Stimulated activated CD4-positive, alpha-beta T cell treated with anti-CD3 and anti-CD28 coated beads, Interleukin-15, amount 100 ng/mL, for 24 hours (primary cell): Measurements from ENCODE around the gene TMEM234.
A peak's percentile ranks its signal among the peaks of the same experiment; 100 is the strongest.

Experiments used
- DNase-seq: peaks from one replicate; pipeline ENCODE4 v3.0.0-alpha.2; 2020

The TMEM234 gene

DNA sequence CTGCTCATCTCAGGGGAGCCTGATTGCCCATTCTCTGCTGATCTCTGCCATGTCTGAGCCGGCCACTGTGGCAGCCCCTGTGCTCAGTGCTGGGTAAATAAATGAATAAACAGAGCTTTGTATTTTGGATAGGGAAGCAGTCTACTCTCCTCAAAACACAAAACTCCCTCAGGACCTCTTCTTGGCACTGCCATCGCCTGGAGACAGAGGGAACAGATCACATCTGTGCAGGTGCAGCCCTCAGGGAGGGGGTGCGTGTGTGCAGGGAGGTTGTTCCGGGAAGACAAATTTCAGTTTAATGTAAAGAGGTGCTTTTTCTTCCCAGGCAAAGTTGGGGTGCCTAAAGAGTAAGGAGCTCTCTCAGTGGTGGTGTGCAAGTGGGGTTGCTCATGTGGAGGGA is 17.2 kb upstream of the TMEM234 start:
- DNase-seq, result no peak

DNA sequence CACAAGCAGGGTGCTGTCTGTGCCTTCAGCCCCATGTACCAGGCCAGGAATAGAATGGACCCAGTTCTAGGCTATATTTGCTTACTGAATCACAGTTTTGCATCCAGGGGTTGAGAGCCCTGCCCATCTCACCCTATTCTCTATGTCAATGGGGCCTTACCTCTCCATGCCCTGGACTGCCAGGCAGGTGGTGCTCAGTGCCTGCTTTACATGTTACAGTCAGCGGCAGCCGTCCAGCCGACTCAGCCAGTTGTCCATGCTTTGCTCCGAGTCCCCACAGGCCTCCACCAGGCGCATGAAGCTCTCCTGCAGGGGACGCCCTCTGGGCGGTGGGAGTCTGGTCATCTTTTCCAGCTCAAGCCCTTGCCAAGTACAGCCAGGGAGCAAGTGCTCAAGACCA is 12.6 kb upstream of the TMEM234 start:
- DNase-seq, result no peak

DNA sequence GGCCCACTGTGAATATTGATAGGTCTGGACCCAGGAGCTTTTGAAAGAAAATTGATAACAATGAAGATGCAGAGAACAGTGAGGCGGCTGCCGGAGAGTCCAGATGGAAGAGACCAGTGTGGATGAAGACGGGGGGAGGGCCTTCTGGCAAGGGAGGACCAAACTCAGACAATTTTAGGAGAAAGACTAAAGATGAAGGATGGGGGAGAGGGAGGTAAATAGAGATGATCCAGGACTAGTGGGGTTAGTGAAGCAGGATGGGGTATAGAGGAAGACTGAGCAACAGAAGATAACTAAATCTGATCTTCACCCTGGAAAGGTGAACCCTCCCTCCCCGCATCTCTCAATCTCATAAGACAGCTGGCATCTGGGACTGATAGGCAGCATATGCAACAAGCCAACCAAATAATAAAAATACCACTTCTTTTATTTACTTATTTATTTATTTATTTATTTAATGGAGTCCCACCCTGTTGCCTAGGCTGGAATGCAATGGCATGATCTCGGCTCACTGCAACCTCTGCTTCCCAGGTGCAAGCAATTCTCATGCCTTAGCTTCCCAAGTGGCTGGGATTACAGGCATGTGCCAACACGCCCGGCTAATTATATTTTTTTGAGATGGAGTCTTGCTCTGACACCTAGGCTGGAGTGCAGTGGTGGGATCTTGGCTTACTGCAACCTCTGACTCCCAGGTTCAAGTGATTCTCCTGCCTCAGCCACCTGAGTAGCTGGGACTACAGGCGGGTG is 10.6 kb upstream of the TMEM234 start:
- no peak for DNase-seq

DNA sequence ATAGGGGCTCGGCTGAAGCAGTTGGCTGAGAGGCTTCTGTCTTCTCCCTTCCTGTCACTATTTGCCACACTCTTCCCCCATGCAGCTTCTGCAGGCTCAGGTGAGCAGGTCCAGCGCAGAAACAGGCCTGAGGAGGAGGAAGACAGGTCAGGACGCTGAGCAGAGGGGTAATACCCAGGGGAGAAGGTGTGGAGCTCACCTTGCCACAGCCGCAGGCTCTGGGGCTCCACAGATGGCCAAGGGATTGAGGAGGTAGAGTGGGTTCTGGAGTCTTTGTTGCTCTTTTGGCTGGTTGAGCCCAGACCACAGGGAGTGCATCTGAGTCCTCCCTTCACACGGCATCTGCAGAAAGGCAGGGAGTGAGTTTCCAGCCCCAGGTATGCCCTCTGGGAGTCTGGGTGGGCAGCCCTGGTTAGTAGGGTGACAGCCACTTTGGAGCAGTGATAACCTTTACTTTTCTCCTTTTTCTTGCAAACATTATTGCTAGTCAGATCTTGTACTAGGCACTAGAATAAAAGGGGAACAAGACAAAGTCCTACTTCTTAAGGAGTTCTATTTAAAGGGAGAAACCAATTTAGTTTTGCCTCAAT is 9.8 kb upstream of the TMEM234 start:
- DNase-seq, result no peak

DNA sequence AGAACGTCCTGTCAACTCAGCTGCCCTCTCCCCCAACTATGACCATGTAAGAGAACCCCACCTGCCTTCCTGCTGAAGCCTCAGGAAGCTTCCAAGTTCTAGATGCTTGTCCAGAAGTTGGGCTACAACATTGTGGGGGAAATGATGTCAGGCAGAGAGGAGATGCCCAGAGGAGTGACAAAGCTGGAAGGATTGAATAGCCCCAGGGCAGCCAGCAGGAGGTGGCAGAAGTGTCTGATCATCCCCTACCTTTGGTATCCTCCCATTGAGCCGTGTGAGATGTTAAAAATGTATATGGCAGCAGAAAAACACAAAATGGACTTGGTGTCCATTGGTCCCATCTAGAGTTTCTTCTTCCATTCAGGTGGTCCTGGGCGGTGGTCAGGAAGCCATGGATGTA is 6.6 kb upstream of the TMEM234 start:
- DNase-seq, result no peak

DNA sequence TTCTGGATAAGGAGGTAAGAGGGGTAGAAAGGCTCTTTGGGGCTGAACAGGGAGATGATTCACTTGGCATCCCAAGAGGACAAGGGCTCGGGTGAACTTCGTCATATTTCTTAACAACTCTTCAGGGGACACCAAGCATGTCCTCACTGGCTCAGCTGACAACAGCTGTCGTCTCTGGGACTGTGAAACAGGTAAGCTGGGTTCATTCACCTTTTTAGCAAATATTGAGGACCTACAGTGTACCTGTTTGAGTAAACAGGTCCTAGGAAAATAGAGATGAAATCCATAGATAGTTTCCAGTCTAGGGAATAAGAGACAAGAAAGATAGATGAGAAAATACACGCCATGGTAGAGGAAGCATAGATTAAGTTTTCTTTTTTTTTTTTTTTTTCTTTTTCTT is 2.1 kb upstream of the TMEM234 start:
- no peak for DNase-seq

DNA sequence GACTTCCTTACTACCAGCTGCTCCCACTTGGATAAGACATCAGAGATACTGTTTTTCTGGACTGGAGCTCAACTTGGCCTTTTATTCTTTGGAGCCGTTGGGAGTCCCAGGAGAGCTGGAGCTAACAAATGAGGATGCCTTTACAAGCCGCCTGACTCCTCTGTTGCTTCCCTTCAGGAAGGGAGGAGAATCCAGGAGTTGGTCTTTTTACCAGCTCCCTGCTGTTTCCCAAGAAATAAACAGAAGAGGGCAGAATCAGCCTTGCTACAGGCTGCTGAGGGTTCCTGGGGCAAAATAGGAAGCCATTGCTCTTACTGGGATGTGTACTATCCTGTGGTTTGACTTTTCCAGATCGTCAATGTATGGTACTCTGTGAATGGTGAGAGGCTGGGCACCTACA is 1.5 kb upstream of the TMEM234 start:
- DNase-seq, result no peak

DNA sequence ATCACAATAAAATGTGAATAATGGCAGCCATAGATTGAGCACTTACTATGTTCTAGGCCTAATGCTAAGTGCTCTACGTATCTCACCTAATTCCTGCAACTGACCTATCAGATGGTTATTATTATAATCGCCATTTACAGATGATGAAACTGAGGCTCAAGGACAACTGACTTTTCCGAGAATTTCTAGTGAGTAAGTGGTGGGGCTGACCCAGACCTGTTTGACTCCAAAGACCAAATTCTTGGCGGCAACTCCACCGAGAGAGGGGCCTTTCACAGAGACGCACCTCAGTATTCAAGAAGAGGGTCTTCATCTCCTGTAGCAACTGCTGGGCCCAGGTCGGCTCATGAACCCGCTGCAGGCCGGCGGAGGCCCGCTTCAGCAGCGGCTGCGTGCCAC is 573 bp downstream of the TMEM234 start:
- no peak for DNase-seq

DNA sequence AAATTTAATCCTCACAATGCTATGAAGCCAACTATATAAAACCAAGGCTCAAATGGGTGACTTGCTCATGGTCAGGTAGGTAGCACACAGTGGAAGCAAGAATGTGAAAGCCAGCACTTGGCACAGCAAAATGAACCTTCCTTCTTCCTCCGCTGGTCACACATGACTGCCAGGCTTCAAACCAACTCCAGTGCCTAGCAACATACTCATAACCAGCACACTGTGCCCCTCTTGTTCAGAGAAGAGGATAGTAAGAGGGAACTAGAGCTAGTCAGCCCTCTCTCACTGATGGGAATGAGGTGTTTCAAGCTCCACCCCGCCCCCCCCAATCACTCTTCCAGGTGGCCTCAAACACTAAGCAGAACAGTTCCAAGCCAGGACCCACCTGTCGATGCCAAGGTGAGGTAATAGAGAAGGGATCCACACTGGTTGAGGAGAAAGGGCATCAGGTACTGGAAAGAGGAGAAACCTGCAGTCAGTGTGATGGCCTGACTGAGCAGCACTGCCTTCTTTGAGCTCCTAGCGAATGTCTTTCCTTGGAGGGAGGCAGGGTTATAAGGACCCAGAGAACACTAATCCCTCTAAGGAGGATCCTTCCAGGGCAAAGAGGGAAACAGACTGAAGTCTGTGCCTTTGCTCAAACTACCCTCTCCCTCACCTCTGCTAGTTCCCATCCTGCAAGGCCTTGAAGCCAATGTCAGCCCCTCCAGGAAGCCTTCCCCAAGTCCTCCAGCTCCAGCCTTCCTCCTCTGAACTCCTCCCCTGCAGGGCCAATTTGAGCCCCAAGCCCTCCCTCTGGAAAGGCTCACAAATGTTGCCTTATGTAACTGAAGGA is 1.2 kb downstream of the TMEM234 start:
- DNase-seq, result no peak

DNA sequence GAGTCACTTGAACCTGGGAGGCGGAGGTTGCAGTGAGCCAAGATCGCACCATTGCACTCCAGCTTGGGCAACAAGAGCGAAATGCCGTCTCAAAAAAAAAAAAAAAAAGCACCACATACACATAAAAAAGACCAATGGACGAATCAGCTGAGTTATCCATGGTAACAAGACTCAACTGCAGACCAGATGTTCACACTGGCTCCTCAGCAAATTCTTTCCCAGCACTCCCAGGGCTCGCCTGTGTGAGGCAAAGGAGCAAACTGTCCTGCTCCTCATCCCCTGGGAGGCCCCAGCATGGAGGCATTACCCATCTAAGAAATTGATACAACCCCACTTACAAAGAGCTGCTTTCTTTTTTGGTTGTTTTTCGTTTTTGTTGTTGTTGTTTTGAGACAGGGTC is 3.1 kb downstream of the TMEM234 start:
- no peak for DNase-seq

DNA sequence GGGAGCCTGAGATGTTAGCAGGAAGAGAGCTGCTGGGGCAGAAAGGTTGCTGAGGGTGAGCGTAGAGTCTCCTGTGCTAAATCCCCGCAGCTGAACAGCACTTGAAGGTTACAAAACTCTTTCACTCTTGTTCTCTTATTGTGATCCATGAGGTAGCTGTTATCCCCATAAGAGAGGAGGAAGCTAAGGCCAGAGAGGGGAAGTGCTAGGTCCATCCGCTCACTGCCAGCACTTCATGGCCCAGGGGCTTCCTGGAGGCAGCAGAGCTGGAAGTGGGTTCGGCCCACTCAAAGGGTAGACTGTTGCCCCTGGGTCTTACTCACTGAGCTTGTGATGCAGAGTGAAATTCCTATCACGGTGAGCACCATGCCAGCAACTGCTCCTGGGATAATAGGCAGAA is 5.6 kb downstream of the TMEM234 start:
- DNase-seq, result no peak

DNA sequence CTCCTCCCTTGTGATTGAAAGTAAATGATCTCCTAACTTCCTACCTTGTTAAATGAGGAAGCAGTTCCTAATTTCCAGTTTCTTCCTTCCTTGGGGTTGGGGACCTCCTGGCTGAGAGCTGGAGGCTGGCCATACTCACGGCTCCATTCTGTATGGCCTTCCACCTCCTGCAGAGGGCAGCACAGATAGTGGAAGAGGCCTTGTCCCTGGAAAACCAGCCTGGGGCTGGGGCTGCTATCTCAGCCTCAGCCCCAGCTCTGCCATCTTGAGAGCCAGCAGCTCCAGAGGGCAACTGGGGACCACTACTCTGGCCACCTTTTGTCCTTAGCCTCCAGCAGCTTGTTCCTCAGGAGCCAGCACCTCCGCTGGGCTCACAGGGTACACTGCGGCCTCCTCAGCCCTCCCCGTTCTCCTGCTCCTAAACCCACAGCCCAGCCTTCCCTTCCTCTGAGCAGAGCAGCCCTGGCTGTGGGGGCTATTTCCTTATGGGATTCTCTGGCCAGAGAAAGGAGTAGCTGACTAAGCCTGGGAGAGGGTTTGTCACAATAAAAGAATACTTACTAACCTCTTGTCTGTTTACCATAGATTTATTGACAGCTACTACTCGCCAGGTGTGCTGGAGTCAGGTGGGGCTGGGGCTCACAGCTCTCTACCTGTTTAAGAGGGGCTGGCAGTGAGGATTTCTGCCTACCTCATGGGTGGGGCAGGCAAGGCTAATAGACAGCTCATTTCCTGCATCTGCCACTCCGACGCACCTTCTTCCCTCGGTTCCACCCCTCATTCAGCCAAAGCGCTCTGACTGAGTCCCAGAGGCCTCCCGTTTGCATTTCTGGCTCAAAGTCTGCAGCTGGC is 6.3 kb downstream of the TMEM234 start:
- peak; percentile 74 for DNase-seq

DNA sequence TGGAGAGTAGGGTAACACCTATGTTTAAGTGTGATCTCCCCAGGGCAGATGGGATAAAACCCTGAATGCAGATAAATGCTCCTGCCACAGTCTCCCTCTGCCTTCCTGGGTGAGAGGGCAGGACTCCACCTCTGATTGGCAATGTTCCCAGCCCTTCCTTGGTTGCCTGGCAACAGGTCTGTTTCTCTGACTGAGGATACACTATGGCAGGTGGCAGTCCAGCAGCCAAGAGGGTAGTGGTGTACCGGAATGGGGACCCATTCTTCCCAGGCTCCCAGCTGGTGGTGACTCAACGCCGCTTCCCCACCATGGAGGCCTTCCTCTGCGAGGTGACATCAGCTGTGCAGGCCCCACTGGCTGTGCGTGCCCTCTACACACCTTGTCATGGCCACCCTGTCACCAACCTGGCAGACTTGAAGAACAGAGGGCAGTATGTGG is 13.2 kb downstream of the TMEM234 start, which contains the start of gene DCDC2B:
DCDC2B (plus strand) TSS at position 199 of the 438 bp plus-strand sequence; CDS start at position 204, 5 bp downstream.
- DNase-seq, result no peak

DNA sequence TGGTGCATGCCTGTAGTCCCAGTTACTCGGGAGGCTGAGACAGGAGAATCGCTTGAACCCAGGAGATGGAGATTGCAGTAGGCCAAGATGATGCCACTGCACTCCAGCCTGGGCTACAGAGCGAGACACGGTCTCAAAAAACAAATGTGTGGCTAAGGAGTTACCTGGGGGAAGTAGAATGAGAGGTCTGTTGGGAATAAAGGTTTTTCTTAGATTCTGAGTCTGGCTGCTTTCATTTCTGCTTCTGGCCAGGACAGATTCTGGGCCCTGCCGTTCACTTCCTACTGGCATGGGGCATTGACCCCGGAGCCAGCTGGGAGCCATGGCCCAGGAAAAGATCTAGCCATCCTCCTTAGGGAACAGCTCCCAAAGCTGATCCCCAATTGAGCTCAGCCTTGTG is 13.7 kb downstream of the TMEM234 start:
- no peak for DNase-seq

DNA sequence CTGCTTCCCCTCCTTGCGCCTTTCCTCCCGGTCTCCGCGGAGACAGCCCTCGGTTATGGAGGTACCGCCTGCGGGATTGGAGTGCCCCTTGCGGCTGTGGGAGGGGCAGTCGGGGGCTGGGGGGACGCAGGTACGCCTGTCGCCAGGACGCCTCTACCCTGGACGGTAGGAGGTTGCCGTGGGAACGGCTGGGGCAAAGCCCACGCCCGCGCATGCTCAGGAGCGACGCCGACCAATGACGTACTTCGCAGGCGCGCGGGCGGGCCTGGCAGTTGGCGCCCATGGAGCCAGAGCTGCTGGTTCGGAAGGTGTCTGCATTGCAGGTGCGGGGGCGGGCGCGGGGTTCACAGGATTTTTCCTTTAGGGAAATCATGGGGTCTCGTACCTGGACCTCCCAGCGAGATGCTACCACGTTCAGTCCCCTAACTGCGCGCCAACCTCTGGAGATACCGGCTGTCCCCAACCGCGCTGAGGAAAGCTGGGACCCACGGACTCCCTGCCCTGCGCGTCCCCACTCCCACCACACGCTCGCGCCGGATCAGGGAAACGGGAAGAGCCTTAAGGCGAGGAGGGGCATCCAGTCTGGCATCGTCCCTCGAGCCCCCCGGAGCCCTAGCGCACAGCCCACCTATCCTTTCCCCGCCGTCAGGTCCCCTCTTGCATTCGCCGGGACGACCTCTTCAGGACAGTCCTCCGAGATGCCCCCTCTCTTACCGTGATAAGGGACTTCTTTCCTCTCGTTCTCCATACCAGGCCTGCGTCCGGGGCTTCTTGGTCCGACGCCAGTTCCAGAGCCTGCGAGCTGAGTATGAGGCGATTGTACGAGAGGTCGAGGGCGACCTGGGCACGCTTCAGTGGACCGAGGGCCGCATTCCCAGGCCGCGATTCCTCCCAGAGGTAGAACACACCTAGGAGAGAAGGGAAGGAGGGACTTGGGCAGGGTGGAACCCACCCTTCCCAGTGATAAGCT is 16.5 kb downstream of the TMEM234 start, which contains the start of gene IQCC:
IQCC (plus strand) TSS at position 271 of the 970 bp plus-strand sequence; CDS start at position 282, 11 bp downstream.
- DNase-seq, result peak; percentile 91

DNA sequence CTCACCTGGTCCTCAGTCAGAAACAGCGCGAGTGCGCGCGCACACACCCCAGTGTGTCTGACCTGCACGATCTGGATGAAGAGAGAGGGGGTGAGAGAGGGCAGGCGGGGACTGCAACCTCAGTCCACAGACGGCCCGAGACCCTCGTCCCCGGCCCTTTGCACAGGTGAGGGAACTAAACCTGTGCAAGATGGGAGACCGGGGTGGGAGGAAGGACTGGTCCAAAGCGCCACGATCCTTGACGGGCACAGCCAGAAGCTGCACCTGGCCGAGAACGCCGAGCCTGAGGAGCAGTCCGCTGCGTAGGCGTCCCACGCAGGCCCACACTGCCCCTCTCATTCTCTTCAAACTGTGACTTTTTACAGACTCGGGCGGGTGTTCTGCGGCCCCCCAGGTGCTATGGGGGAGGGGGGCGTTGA is 17.2 kb downstream of the TMEM234 start:
- DNase-seq, result no peak

DNA sequence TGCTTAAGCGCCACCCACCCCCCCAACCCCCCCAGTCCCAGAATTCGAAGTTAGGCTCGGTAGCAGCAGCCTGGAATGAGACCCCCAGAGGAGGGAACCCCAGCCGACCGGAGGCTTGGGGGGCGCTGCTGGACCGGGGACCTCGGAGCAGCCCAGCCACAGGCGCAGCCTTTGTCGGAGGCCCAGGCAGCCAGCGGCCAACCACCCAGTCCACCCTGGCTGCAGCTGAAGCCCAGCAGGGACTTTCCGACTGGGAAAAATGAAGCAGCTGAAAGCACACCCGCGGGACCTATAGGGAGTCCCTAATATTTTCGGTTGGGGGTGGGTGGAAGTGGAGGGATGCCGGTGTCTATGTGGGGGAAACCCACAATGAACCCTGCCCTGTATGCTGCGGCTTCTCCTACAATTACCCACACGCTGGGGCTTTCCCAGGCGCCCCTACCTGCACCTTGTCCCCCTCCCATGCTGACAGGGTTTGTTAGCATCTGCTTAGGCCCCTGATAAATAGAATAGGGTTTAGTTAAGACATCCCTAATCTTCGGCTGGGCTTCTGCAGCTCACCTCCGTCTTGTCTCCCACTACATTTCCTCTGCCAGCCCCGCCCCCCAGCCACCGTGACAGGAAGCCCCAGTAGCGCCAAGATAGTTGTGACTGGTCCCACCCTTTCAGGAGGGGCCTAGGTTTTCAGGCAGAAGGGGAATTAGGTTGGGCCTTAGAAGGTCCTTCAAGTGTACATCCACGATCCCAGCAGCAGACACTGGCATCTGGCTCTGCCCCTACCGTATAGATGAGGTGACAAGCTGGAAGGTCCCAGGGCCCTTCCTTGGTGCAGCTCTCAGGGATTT is 20.9 kb downstream of the TMEM234 start:
- peak; percentile 91 for DNase-seq

DNA sequence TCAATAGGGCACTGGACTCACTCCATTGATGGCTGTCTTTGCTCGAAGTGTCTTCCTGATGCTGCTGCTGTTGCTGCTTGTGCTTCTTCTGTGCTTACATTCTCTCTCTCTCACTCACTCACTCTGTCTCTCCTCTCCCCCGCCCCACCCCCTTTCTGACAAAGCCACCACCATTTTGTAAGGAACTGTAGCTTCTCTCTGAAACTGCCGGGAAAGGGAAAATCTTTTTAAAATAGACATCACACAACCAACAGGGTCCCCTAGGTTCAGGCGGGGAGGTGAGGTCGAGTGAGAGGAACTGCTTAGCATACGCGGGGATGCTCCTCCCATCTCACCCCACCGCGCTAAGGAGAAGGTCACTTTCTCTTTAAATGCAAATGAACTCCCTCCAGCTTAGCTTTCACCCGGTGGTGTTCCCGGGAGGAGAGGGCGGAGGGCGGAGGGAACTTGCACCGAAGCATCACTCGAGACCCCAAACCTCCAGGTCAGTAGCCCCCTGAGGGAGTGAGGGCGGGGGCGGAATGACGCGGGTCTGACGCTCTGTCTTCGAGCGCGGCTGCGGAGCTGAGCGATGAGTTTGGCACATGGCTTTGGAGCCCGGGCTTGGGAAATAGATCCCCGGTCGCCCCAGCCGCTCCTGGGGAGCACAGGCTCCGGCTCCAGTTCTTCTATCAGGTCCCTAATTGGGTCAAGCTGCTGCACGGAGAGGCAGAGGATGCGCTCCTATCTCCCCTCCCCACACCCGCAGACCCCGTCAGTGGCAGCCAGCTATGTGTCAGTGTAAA is 21.7 kb downstream of the TMEM234 start, which contains the start of gene CCDC28B:
CCDC28B (plus strand) TSS at position 370 of the 785 bp plus-strand sequence. CDS start 1,341 bp downstream, outside the sequence.
- DNase-seq, result peak; percentile 63

DNA sequence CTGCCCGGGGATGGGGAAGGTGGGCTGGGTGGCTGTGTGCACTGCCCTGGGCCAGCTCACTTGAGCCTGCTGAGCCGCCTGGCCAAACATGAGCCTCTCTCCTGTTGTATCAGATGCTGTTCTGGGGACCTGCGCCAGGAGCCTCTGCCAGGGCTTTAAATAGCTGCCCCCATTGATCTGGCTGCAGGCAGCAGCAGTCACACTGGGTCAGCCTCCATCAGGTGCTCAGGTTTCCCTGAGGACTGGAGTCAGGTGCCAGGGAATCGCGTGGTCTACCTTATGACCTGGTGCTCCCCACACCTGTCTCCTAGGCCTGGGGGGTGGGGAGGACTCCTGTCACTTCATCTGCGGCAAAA is 22.5 kb downstream of the TMEM234 start:
- DNase-seq, result no peak
